Loucy (cell line): ENCODE measurements around the gene COG2.

Experiments used
- H2AFZ ChIP-seq: fragments of 200-600 bp; sonication (generic); 2 replicates; pipeline ENCODE4 v1.6.0; 2016; ENCODE audit warnings: antibody characterized with exemption, mild to moderate bottlenecking, low read length, moderate library complexity
- H3F3A ChIP-seq: fragments of 200-600 bp; 2 replicates; pipeline ENCODE4 v1.6.0; 2016; ENCODE audit warnings: antibody characterized with exemption, low read depth, mild to moderate bottlenecking
- H3K27me3 ChIP-seq: fragments of 200-600 bp; sonication (generic); 2 replicates; pipeline ENCODE4 v1.6.1; 2014; ENCODE audit warnings: low read length, mild to moderate bottlenecking; ENCODE audit not compliant: insufficient read depth, poor library complexity, severe bottlenecking
- H3K36me3 ChIP-seq: fragments of 200-600 bp; sonication (generic); 2 replicates; pipeline ENCODE4 v1.6.1; 2016; ENCODE audit warnings: low read length; ENCODE audit not compliant: insufficient read depth
- H3K4me1 ChIP-seq: fragments of 200-600 bp; sonication (generic); 2 replicates; pipeline ENCODE4 v1.5.1; 2014; ENCODE audit warnings: low read length, mild to moderate bottlenecking; ENCODE audit not compliant: insufficient read depth, poor library complexity, severe bottlenecking
- H3K4me2 ChIP-seq: fragments of 200-600 bp; sonication (generic); 2 replicates; pipeline ENCODE4 v1.6.0; 2014; ENCODE audit warnings: antibody characterized with exemption, low read length, low read depth, mild to moderate bottlenecking; ENCODE audit not compliant: poor library complexity, severe bottlenecking
- H3K4me3 ChIP-seq: fragments of 200-600 bp; sonication (generic); 2 replicates; pipeline ENCODE4 v1.5.1; 2014; ENCODE audit warnings: low read length, mild to moderate bottlenecking, mixed read lengths; ENCODE audit not compliant: poor library complexity, severe bottlenecking
- H3K79me2 ChIP-seq: fragments of 200-600 bp; sonication (generic); 2 replicates; pipeline ENCODE4 v1.6.1; 2014; ENCODE audit warnings: low read length; ENCODE audit not compliant: insufficient read depth
- H3K9ac ChIP-seq: fragments of 200-600 bp; sonication (generic); 2 replicates; pipeline ENCODE4 v1.6.0; 2014; ENCODE audit warnings: mild to moderate bottlenecking, low read depth, low read length, moderate library complexity; ENCODE audit not compliant: poor library complexity, severe bottlenecking
- H3K9me2 ChIP-seq: fragments of 200-600 bp; sonication (generic); replicated peaks from 2 replicates; pipeline ENCODE4 v1.6.1; 2016; ENCODE audit warnings: low read depth, low read length, mixed read lengths
- H3K9me3 ChIP-seq: fragments of 200-600 bp; sonication (generic); 2 replicates; pipeline ENCODE4 v1.6.1; 2014; ENCODE audit warnings: mild to moderate bottlenecking, antibody characterized with exemption, low read length, low read depth; ENCODE audit not compliant: insufficient read depth
- H4K20me1 ChIP-seq: fragments of 200-600 bp; sonication (generic); 2 replicates; pipeline ENCODE4 v1.6.0; 2014; ENCODE audit warnings: antibody characterized with exemption, low read length, mild to moderate bottlenecking; ENCODE audit not compliant: insufficient read depth, poor library complexity, severe bottlenecking
- CTCF ChIP-seq: fragments of 200-600 bp; sonication (generic); conservative IDR thresholded peaks from 2 replicates; pipeline ENCODE4 v1.5.1; 2014; ENCODE audit warnings: mild to moderate bottlenecking, antibody characterized with exemption, low read length
- EZH2phosphoT487 ChIP-seq: fragments of 200-600 bp; IDR thresholded peaks from 2 replicates; pipeline ENCODE4 v1.6.1; 2018; ENCODE audit warnings: antibody characterized with exemption, mild to moderate bottlenecking, moderate library complexity, borderline replicate concordance

Gene COG2

DNA sequence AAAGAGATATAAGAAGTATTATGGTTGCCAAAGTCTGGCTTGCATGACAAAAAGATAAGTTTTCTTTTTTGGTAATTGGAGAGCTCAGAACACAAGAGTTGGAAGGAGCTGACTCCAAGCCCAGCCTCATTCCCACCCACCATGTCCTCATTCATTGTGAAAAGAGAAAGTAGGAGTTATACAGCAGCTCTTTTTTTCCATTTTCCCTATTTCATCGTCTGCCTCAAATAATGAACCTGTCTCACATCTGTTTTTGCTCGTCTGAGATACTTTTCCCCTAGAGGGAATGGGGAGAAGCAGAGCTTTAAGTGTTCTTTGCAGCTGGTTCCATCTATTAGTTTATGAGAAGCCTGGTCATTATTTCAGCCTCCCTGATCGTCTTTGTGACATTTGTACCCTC lies 36.9 kb downstream of the COG2 start:
- Histone ChIP-seq H4K20me1 (no peaks in the 10 kb centered on the region), H3K27me3 (no peaks in the 10 kb centered on the region), H3K9ac (no peak overlapping the region), H3F3A (no peaks in the 10 kb centered on the region), H3K9me3 (peaks cover 2% of the 10 kb centered on the region; the same call in 1 of the 2 replicates), H3K36me3 (peaks cover 77% of the 10 kb centered on the region; the same call in 1 of the 2 replicates), H3K4me3 (no peak overlapping the region), H2AFZ (no peak overlapping the region), H3K9me2 (no peaks in the 10 kb centered on the region), H3K4me1 (peaks cover 9% of the 10 kb centered on the region), H3K4me2 (no peak overlapping the region), H3K79me2 (no peaks in the 10 kb centered on the region)
- TF ChIP-seq EZH2phosphoT487 = no peak
- no peak for TF ChIP-seq CTCF

DNA sequence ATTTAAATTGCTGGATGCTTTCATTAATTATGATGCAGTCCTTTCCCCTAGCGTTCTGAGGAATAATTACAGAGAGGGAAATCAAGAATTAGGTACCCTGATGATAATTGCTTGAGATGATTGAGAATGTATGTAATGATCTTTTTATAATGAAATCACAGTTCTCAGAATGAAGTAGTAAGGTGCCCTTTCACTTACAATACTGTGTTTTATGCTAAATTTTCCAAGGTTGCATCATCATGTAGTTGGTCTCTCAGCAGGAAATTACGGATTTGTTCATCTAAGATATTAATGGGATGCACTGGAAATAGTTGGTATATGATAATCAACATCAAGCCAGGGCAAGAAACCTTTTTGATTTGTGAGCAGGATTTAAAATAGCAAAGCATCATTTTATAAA lies 37.5 kb downstream of the COG2 start:
- no peak overlapping the region for H3K4me2 ChIP-seq
- no peaks in the 10 kb centered on the region for H3F3A ChIP-seq
- TF ChIP-seq CTCF (no peak), EZH2phosphoT487 (no peak)
- H3K9me2 ChIP-seq = no peaks in the 10 kb centered on the region
- no peak overlapping the region for H3K9ac ChIP-seq
- no peaks in the 10 kb centered on the region for H4K20me1 ChIP-seq
- H2AFZ ChIP-seq = no peak overlapping the region
- H3K4me1 ChIP-seq = peaks cover 9% of the 10 kb centered on the region
- H3K36me3 ChIP-seq = peaks cover 77% of the 10 kb centered on the region; the same call in 1 of the 2 replicates
- peaks cover 2% of the 10 kb centered on the region; the same call in 1 of the 2 replicates for H3K9me3 ChIP-seq
- no peaks in the 10 kb centered on the region for H3K27me3 ChIP-seq
- H3K4me3 ChIP-seq = no peak overlapping the region
- H3K79me2 ChIP-seq = no peaks in the 10 kb centered on the region

GRCh38 chr1:230680300-230681025 lies 38.2 kb downstream of the COG2 start:
- no peaks in the 10 kb centered on the region for H3K9me2 ChIP-seq
- no peak overlapping the region for H3K4me3 ChIP-seq
- H4K20me1 ChIP-seq = no peaks in the 10 kb centered on the region
- H3K4me1 ChIP-seq = peaks cover 9% of the 10 kb centered on the region
- no peak for TF ChIP-seq CTCF
- TF ChIP-seq EZH2phosphoT487 = no peak
- H3K9me3 ChIP-seq = peaks cover 2% of the 10 kb centered on the region; the same call in 1 of the 2 replicates
- H2AFZ ChIP-seq = no peak overlapping the region
- no peak overlapping the region for H3K9ac ChIP-seq
- H3F3A ChIP-seq = no peaks in the 10 kb centered on the region
- no peak overlapping the region for H3K4me2 ChIP-seq
- H3K36me3 ChIP-seq = peaks cover 80% of the 10 kb centered on the region; the same call in 1 of the 2 replicates
- no peaks in the 10 kb centered on the region for H3K79me2 ChIP-seq
- no peaks in the 10 kb centered on the region for H3K27me3 ChIP-seq
